ENCODE data around the gene PRKCE. TPM values are rescaled to one million over a fixed set of nuclear protein-coding genes. Genes with fewer than 3 reads are reported as not detected.

PRKCE gene
- total RNA-seq, 1 experiment from 2014 or later, result 21.7 TPM

DNA sequence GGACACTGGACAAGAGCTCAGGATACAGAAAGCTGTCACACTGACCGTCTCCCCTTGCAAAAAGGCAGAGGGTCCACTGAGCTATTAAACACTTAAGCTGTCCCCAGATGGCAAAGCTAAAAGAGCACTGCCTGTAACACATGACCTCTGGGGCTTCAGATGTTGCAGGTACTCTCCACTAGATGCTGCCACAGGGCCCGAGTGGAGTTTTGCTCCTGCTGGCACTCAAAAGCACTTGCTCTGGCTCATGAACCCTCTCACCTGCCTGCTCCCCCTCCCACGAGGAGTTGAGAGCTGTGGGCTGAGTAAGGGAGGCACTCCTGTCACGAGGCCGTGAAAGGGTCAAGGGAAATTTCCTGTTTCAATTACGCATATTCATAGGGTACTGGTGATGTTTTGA, 227.9 kb downstream of the PRKCE start:
- Histone ChIP-seq H2AFZ (no peak overlapping the region), H3K79me2 (ENCODE audit: low read depth) (no peaks in the 10 kb centered on the region), H3K4me1 (replicated peaks; ENCODE audit: insufficient read depth) (no peaks in the 10 kb centered on the region), H3K27me3 (ENCODE audit: insufficient read depth, low read depth) (no peaks in the 10 kb centered on the region), H3K27ac (no peak overlapping the region), H3K4me2 (no peak overlapping the region), H3K36me3 (ENCODE audit: low read depth) (no peaks in the 10 kb centered on the region), H3K4me3 (no peak overlapping the region), H3F3A (ENCODE audit: insufficient read depth, low read depth) (no peaks in the 10 kb centered on the region), H3K9me2 (ENCODE audit: insufficient read depth) (no peaks in the 10 kb centered on the region), H4K20me1 (ENCODE audit: insufficient read depth) (peaks cover 3% of the 10 kb centered on the region; the same call in 1 of the 2 replicates), H3K9me3 (ENCODE audit: insufficient read depth, low read depth) (peaks cover 24% of the 10 kb centered on the region)
- no TSS peak for BruUV-seq (replicated peaks)
- ChIA-PET POLR2A (ENCODE audit: unreplicated experiment) (interaction anchor here (0.7 kb wide), 1 partner anchor 1110 kb away, joined by 3 read pairs; no protein-coding TSS in a partner anchor), CTCF (no interaction called here)
- no peak for DNase-seq
- intact Hi-C loops (cut with micrococcal nuclease; ENCODE audit: unreplicated experiment), result no loop called here
- no peak for TF ChIP-seq EZH2 (IDR thresholded peaks at IDR 0.05; ENCODE audit: low read depth)
- TF ChIP-seq, protein P1, sequence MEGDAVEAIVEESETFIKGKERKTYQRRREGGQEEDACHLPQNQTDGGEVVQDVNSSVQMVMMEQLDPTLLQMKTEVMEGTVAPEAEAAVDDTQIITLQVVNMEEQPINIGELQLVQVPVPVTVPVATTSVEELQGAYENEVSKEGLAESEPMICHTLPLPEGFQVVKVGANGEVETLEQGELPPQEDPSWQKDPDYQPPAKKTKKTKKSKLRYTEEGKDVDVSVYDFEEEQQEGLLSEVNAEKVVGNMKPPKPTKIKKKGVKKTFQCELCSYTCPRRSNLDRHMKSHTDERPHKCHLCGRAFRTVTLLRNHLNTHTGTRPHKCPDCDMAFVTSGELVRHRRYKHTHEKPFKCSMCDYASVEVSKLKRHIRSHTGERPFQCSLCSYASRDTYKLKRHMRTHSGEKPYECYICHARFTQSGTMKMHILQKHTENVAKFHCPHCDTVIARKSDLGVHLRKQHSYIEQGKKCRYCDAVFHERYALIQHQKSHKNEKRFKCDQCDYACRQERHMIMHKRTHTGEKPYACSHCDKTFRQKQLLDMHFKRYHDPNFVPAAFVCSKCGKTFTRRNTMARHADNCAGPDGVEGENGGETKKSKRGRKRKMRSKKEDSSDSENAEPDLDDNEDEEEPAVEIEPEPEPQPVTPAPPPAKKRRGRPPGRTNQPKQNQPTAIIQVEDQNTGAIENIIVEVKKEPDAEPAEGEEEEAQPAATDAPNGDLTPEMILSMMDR (conservative IDR thresholded peaks at IDR 0.05), result no peak

DNA sequence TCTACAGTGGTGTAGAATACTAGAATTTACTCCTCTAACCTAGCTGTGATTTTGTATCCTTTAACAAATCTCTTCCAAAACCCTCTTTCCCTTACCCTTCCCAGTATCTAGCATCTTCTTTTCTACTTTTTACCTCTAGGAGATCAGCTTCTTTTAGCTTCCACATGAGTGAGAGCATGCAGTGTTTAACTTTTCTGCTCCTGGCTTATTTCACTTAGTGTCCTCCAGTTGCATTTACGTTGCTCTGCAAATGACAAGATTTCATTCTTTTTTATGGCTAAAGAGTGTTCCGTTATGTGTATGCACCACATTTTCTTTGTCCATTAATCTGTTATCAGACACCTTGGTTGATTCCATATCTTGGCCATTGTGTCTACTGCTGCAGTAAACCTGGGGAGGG, 228.5 kb downstream of the PRKCE start:
- ChIA-PET POLR2A (ENCODE audit: unreplicated experiment) (no interaction called here), CTCF (no interaction called here)
- H3K36me3 ChIP-seq (ENCODE audit: low read depth), result no peaks in the 10 kb centered on the region
- H3K4me1 ChIP-seq (replicated peaks; ENCODE audit: insufficient read depth), result no peaks in the 10 kb centered on the region
- no peak overlapping the region for H3K4me2 ChIP-seq
- intact Hi-C loops (cut with micrococcal nuclease; ENCODE audit: unreplicated experiment), result no loop called here
- no peaks in the 10 kb centered on the region for H3F3A ChIP-seq (ENCODE audit: insufficient read depth, low read depth)
- no TSS peak for BruUV-seq (replicated peaks)
- no peak overlapping the region for H3K4me3 ChIP-seq
- no peaks in the 10 kb centered on the region for H3K79me2 ChIP-seq (ENCODE audit: low read depth)
- TF ChIP-seq, protein P1 (conservative IDR thresholded peaks at IDR 0.05), result no peak
- no peak for TF ChIP-seq EZH2 (IDR thresholded peaks at IDR 0.05; ENCODE audit: low read depth)
- peaks cover 24% of the 10 kb centered on the region for H3K9me3 ChIP-seq (ENCODE audit: insufficient read depth, low read depth)
- no peak overlapping the region for H3K27ac ChIP-seq
- no peaks in the 10 kb centered on the region for H3K27me3 ChIP-seq (ENCODE audit: insufficient read depth, low read depth)
- DNase-seq, result no peak
- no peak overlapping the region for H2AFZ ChIP-seq
- H3K9me2 ChIP-seq (ENCODE audit: insufficient read depth), result no peaks in the 10 kb centered on the region
- H4K20me1 ChIP-seq (ENCODE audit: insufficient read depth), result peaks cover 3% of the 10 kb centered on the region; the same call in 1 of the 2 replicates

DNA sequence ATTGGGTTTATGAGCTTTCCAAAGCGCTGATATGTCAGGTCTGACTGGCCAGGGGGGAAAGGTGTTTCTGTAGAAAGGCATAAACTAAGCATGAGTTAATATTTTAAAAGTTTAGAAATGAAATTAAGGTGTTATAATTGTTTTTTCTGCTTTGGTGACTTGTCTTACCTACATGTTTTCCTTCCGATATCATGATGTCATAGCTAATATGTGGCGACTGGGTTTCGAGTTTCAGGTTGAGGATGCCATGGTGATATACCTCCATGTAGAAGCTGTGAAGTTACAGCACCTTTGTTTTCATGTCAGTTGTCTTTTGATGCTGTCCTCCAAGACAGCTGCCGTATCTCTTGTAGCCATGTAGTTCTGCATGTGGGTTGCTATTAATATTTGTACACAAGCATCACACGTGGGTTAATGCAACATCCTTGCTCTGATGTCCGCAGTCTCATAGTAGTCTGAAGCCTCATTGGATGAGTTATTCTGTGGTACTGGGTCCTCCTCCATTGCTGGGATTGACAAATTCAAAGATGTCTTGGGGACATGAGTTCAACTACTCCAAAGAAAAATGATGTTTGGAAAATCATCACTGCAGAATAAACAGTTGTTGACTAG, 230.6 kb downstream of the PRKCE start:
- H4K20me1 ChIP-seq (ENCODE audit: insufficient read depth), result peaks cover 3% of the 10 kb centered on the region; the same call in 1 of the 2 replicates
- no peak overlapping the region for H3K4me3 ChIP-seq
- TF ChIP-seq, protein P1 (conservative IDR thresholded peaks at IDR 0.05), result no peak
- no peak for TF ChIP-seq EZH2 (IDR thresholded peaks at IDR 0.05; ENCODE audit: low read depth)
- no peaks in the 10 kb centered on the region for H3K27me3 ChIP-seq (ENCODE audit: insufficient read depth, low read depth)
- intact Hi-C loops (cut with micrococcal nuclease; ENCODE audit: unreplicated experiment), result no loop called here
- no peak overlapping the region for H2AFZ ChIP-seq
- H3K4me2 ChIP-seq, result no peak overlapping the region
- POLR2A ChIA-PET (ENCODE audit: unreplicated experiment), result no interaction called here
- H3F3A ChIP-seq (ENCODE audit: insufficient read depth, low read depth), result no peaks in the 10 kb centered on the region
- no peak for DNase-seq
- no peaks in the 10 kb centered on the region for H3K79me2 ChIP-seq (ENCODE audit: low read depth)
- peaks cover 5% of the 10 kb centered on the region; the same call in 1 of the 2 replicates for H3K9me3 ChIP-seq (ENCODE audit: insufficient read depth, low read depth)
- CTCF ChIA-PET, result no interaction called here
- no peak overlapping the region for H3K27ac ChIP-seq
- no peaks in the 10 kb centered on the region for H3K9me2 ChIP-seq (ENCODE audit: insufficient read depth)
- no peaks in the 10 kb centered on the region for H3K4me1 ChIP-seq (replicated peaks; ENCODE audit: insufficient read depth)
- BruUV-seq (replicated peaks), result no TSS peak
- no peaks in the 10 kb centered on the region for H3K36me3 ChIP-seq (ENCODE audit: low read depth)
